ENCODE results near the gene ZBTB21. TPM values are rescaled to one million over a fixed set of nuclear protein-coding genes. Genes with fewer than 3 reads are reported as not detected.

The ZBTB21 gene
- 4.7 to 7.3 TPM (median 6.3 TPM) in 5 replicates for total RNA-seq (2022; extraction: Qiagen RNA extraction)

GRCh38 chr21:42009831-42010506, at the start of gene ZBTB21:
ZBTB21 (minus strand) TSS chr21:42010360; CDS start chr21:41994095, 16,265 bp downstream.

GRCh38 chr21:41953831-41954653, 56.1 kb downstream of the ZBTB21 start, which contains the start of gene C2CD2:
C2CD2 (minus strand) TSS chr21:41954018; CDS start chr21:41953648, 370 bp downstream.

Other genes with a start within 250 kb of the ZBTB21 start
- gene RIPK4, start 243.3 kb downstream of the ZBTB21 start, total RNA-seq (2022; extraction: Qiagen RNA extraction): 16.0 to 23.1 TPM (median 20.0 TPM) in 5 replicates
- gene PRDM15, start 131.0 kb downstream of the ZBTB21 start, total RNA-seq (2022; extraction: Qiagen RNA extraction): 1.9 to 4.4 TPM (median 3.4 TPM) in 5 replicates
- 5.7 to 8.3 TPM (median 7.1 TPM) in 5 replicates for gene C2CD2, start 56.3 kb downstream of the ZBTB21 start, total RNA-seq (2022; extraction: Qiagen RNA extraction)
- not detected in 5 replicates for gene UMODL1, start 61.0 kb upstream of the ZBTB21 start, total RNA-seq (2022; extraction: Qiagen RNA extraction)
- 2.4 to 2.8 TPM (median 2.4 TPM) in 5 replicates for gene ABCG1, start 208.8 kb upstream of the ZBTB21 start, total RNA-seq (2022; extraction: Qiagen RNA extraction)

Measured in A549 treated with dexamethasone at 1 μM for 4 hours (cell line).